ENCODE measurements around the gene COQ3. TPM values are rescaled to one million over a fixed set of nuclear protein-coding genes. Genes with fewer than 3 reads are reported as not detected.
"Not testable (repeated sequence)": the region's sequence is repeated elsewhere in the genome, so short reads cannot be mapped to it uniquely, and the experiment has no call there.

Gene COQ3
- total and polyA plus RNA-seq, 5 experiments from 2014 or later, result 4.0 to 12.0 (median 6.3) TPM

DNA sequence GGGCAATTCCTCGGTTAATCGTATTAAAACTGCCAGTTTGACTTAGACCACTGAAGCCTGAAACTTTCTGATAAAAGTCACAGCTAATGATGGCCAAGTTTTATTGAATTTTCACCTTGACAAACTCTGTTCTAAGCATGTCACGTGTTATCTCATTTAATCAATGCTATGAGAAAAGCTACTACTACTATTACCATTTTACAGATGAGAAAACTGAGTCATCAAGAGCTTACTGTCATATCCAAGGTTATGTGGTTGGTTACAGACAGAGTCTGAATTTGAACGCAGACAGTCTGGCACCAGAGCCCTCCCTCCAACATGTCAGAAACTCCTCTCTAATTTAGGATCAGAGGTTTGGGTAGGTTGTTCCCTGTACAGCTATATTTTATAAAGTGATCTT, 48.8 kb downstream of the COQ3 start:
- Mint-ChIP-seq H3K4me1 (peaks cover 0 to 4% (median 3%) of the 10 kb centered on the region in 4 donors), H3K27me3 (peaks cover 17 to 55% (median 35%) of the 10 kb centered on the region in 5 donors), H3K36me3 (no peaks in the 10 kb centered on the region), H3K4me3 (no peak overlapping the region), H3K9me3 (no peaks in the 10 kb centered on the region), H3K27ac (no peak overlapping the region)
- POLR2A ChIA-PET, result no interaction called here
- DNase-seq (no peak), ATAC-seq (no peak)

DNA sequence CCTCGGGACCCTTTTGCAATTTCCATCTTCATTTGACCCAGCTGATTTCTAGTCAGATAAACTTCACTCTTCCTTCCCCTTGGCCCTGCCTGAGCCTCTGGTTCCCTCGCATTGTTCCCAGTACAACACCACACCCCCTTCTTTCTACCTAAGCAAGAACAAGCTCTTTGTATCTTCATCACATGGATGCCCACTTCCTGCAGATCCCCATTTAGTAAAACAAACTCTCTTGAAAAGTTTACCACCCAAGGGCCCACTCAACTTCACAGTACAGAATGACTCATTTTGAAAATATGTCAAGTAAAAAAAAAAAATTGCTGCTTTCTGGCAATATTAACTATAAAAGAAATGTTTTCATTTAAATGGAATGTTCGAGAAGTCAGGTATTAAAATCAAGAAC, 49.7 kb downstream of the COQ3 start:
- H3K9me3 Mint-ChIP-seq, result no peaks in the 10 kb centered on the region
- H3K4me1 Mint-ChIP-seq, result peaks cover 0 to 3% (median under 1%) of the 10 kb centered on the region in 4 donors
- ATAC-seq (no peak), DNase-seq (no peak)
- H3K27me3 Mint-ChIP-seq, result peaks cover 16 to 58% (median 36%) of the 10 kb centered on the region in 5 donors
- no peaks in the 10 kb centered on the region for H3K36me3 Mint-ChIP-seq
- no peak overlapping the region for H3K27ac Mint-ChIP-seq
- H3K4me3 Mint-ChIP-seq, result no peak overlapping the region
- POLR2A ChIA-PET, result no interaction called here

- H3K36me3 Mint-ChIP-seq, result no peaks in the 10 kb centered on the region
- ATAC-seq (no peak), DNase-seq (no peak)
- H3K9me3 Mint-ChIP-seq, result no peaks in the 10 kb centered on the region
- peaks cover 8 to 68% (median 33%) of the 10 kb centered on the region in 5 donors for H3K27me3 Mint-ChIP-seq
- peaks cover 0 to 3% (median 0%) of the 10 kb centered on the region in 4 donors for H3K4me1 Mint-ChIP-seq
- POLR2A ChIA-PET, result no interaction called here
- no peak overlapping the region for H3K4me3 Mint-ChIP-seq
- no peak overlapping the region for H3K27ac Mint-ChIP-seq
These were observed 52.0 kb downstream of the COQ3 start for GRCh38 chr6:99341862-99342455.

- ATAC-seq (no peak), DNase-seq (no peak)
- peaks cover 3 to 42% (median 27%) of the 10 kb centered on the region in 5 donors for H3K27me3 Mint-ChIP-seq
- H3K36me3 Mint-ChIP-seq, result no peaks in the 10 kb centered on the region
- no peaks in the 10 kb centered on the region for H3K4me1 Mint-ChIP-seq
- POLR2A ChIA-PET, result no interaction called here
- no peak overlapping the region for H3K27ac Mint-ChIP-seq
- H3K4me3 Mint-ChIP-seq, result no peak overlapping the region
- no peaks in the 10 kb centered on the region for H3K9me3 Mint-ChIP-seq
These were observed 55.8 kb downstream of the COQ3 start for GRCh38 chr6:99338188-99338587.

DNA sequence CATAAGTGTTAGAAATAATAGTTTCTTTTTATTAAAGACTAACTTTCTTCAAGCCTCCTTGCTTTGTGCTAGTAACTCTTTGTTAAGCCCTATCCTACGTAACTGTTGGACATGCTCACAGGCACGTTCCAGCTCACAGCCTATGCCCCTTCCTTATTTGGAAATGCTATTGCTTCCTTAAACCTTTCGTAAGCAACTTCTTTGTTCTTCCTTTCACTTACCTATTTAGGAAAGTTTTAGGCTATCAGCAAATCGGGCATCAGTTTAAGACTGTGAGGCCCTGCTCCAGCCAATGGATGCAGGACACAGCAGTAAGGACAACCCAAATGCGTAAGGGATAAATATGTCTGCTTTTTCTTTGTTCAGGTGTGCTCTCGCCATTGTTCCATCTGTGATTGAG, 58.7 kb downstream of the COQ3 start:
- H3K4me1 Mint-ChIP-seq, POLR2A ChIA-PET, ATAC-seq, H3K9me3 Mint-ChIP-seq, H3K4me3 Mint-ChIP-seq, DNase-seq, H3K36me3 Mint-ChIP-seq, H3K27ac Mint-ChIP-seq: not testable (repeated sequence)
- H3K27me3 Mint-ChIP-seq, result peaks cover 6 to 36% (median 27%) of the 10 kb centered on the region in 5 donors

DNA sequence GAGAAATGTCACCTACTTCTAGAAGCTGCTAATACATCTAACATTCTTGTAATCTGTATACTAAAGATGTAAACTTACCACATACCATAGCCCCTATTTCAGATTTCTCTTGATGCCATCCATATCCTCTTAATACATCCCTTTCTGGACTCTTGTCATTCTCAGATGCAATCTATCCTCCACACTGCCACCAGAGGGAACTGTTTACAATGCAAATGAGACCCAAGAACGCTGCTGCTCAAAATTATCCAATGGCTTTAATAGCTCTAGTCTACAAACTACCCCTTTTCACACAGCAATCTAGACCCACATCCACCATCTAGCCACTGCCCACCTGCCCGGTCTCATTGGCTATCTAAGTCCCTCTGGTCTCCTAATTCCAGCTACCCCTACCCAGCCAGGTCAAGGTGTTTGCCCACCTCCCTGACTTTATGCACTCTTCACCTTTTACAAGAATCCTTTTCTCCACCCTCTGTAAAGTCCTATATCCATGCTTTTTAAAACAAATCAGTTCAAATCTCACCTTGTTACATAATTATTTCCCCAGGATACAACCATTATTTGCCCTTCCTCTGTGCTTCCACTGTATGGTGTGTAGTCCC, 59.4 kb downstream of the COQ3 start:
- POLR2A ChIA-PET, result no interaction called here
- Mint-ChIP-seq H3K27me3 (peaks cover 6 to 32% (median 28%) of the 10 kb centered on the region in 5 donors), H3K4me1 (peaks cover 0 to 5% (median 2%) of the 10 kb centered on the region in 4 donors), H3K36me3 (no peaks in the 10 kb centered on the region), H3K4me3 (no peak overlapping the region), H3K27ac (no peak overlapping the region), H3K9me3 (no peaks in the 10 kb centered on the region)
- DNase-seq (peak in 3 of 10 donors; percentile 4 to 8 (median 7)), ATAC-seq (peak in 1 of 2 donors; percentile 43)

GRCh38 chr6:99333068-99333467, 60.9 kb downstream of the COQ3 start:
- H3K36me3 Mint-ChIP-seq, result no peaks in the 10 kb centered on the region
- H3K9me3 Mint-ChIP-seq, result no peaks in the 10 kb centered on the region
- H3K4me3 Mint-ChIP-seq, result no peak overlapping the region
- peaks cover 6 to 21% (median 14%) of the 10 kb centered on the region in 5 donors for H3K27me3 Mint-ChIP-seq
- ATAC-seq (no peak), DNase-seq (no peak)
- no peak overlapping the region for H3K27ac Mint-ChIP-seq
- H3K4me1 Mint-ChIP-seq, result peaks cover 0 to 5% (median 2%) of the 10 kb centered on the region in 4 donors
- POLR2A ChIA-PET, result no interaction called here

GRCh38 chr6:99331531-99331930, 62.5 kb downstream of the COQ3 start:
- no peak for DNase-seq
- H3K36me3 Mint-ChIP-seq, result no peaks in the 10 kb centered on the region
- H3K4me3 Mint-ChIP-seq, result no peak overlapping the region
- peaks cover 3 to 16% (median 4%) of the 10 kb centered on the region in 5 donors for H3K27me3 Mint-ChIP-seq
- no peaks in the 10 kb centered on the region for H3K9me3 Mint-ChIP-seq
- H3K4me1 Mint-ChIP-seq, result peaks cover 0 to 5% (median 2%) of the 10 kb centered on the region in 4 donors
- no peak overlapping the region for H3K27ac Mint-ChIP-seq
- POLR2A ChIA-PET, result no interaction called here
- no peak for ATAC-seq

- H3K4me3 Mint-ChIP-seq, result no peak overlapping the region
- H3K4me1 Mint-ChIP-seq, result peaks cover 0 to 5% (median 2%) of the 10 kb centered on the region in 4 donors
- DNase-seq (peak in 9 of 10 donors; percentile 5 to 68 (median 40)), ATAC-seq (peak; percentile 79 to 80)
- no peaks in the 10 kb centered on the region for H3K9me3 Mint-ChIP-seq
- H3K27me3 Mint-ChIP-seq, result peaks cover 0 to 13% (median 3%) of the 10 kb centered on the region in 5 donors
- POLR2A ChIA-PET, result interaction anchor here (1.1 kb wide), 1 partner anchor 96 kb away, joined by 4 read pairs; no protein-coding TSS in a partner anchor
- H3K36me3 Mint-ChIP-seq, result no peaks in the 10 kb centered on the region
- H3K27ac Mint-ChIP-seq, result no peak overlapping the region
These were observed 63.8 kb downstream of the COQ3 start for GRCh38 chr6:99330159-99330558.

DNA sequence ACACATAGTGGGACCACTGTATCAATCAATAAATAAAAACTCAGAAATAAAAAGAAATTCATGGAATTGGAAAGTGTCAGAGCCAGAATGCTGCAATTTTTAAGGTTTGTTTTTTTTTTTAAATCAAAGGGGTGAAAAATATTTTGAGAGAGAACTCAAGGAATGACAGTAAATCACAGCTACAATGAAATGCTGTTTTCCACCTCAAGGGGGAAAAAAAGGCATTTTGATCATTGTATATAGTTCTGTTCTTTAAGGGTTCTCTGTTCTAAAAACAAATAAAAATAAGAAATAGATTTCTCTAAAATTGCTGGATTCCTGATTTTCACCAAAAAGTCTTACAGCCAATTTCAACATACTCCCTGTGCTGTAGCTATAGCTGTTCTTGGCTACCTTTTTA, 69.0 kb downstream of the COQ3 start:
- Mint-ChIP-seq H3K27me3 (peaks cover 5 to 18% (median 14%) of the 10 kb centered on the region in 5 donors), H3K36me3 (no peaks in the 10 kb centered on the region), H3K4me1 (peaks cover 0 to under 1% (median 0%) of the 10 kb centered on the region in 4 donors), H3K4me3 (no peak overlapping the region), H3K9me3 (no peaks in the 10 kb centered on the region), H3K27ac (no peak overlapping the region)
- POLR2A ChIA-PET, result no interaction called here
- DNase-seq, result no peak
- no peak for ATAC-seq

Other genes with a start within 250 kb of the COQ3 start
- not detected for gene FAXC, start 44.5 kb downstream of the COQ3 start, total RNA-seq
- gene FAXC, start 44.5 kb downstream of the COQ3 start, polyA plus RNA-seq, result not detected
- gene PNISR, start 31.1 kb upstream of the COQ3 start, total RNA-seq, result 100 to 1,000 TPM; 399 to 401 TPM
- gene PNISR, start 31.1 kb upstream of the COQ3 start, polyA plus RNA-seq, result 100 to 1,000 TPM in 1 of 3 donors, 10 to 100 TPM in 2; 80.4 to 114 (median 83.5) TPM
- 10 to 100 TPM; 12.3 to 13.4 TPM for gene USP45, start 121.2 kb upstream of the COQ3 start, total RNA-seq
- 1 to 10 TPM; 2.5 to 2.7 (median 2.6) TPM for gene USP45, start 121.2 kb upstream of the COQ3 start, polyA plus RNA-seq
- 10 to 100 TPM; 50.3 to 55.6 TPM for gene CCNC, start 174.5 kb upstream of the COQ3 start, total RNA-seq
- gene CCNC, start 174.5 kb upstream of the COQ3 start, polyA plus RNA-seq, result 10 to 100 TPM; 37.8 to 44.3 (median 39.3) TPM
- gene PRDM13, start 212.6 kb upstream of the COQ3 start, total RNA-seq, result not detected
- not detected for gene PRDM13, start 212.6 kb upstream of the COQ3 start, polyA plus RNA-seq